H9 (cell line): ENCODE results near the gene OTUD4. TPM values are rescaled to one million over a fixed set of nuclear protein-coding genes. Genes with fewer than 3 reads are reported as not detected.

ENCODE experiments used
- DNase-seq: peaks from one replicate; pipeline ENCODE4 v3.0.0-alpha.2; 2017
- H2AFZ ChIP-seq: one replicate; pipeline ENCODE4 v1.6.1; 2013; ENCODE audit warnings: mild to moderate bottlenecking, low read length, control low read depth, moderate library complexity
- H2AK5ac ChIP-seq: 2 replicates; pipeline ENCODE4 v1.6.1; 2013; ENCODE audit warnings: low read length, control low read depth, mixed read lengths; ENCODE audit not compliant: insufficient read length
- H2BK120ac ChIP-seq: one replicate; pipeline ENCODE4 v1.6.1; 2013; ENCODE audit warnings: low read depth, mild to moderate bottlenecking, low read length, control low read depth, inconsistent platforms; ENCODE audit not compliant: poor library complexity, severe bottlenecking
- H2BK12ac ChIP-seq: 2 replicates; pipeline ENCODE4 v1.6.1; 2013; ENCODE audit warnings: low read length, control low read depth, mixed read lengths, low read depth; ENCODE audit not compliant: insufficient read length
- H2BK15ac ChIP-seq: 2 replicates; pipeline ENCODE4 v1.6.1; 2013; ENCODE audit warnings: low read depth, low read length, control low read depth
- H2BK20ac ChIP-seq: one replicate; pipeline ENCODE4 v1.6.1; 2013; ENCODE audit warnings: low read depth, mild to moderate bottlenecking, low read length, control low read depth, inconsistent platforms; ENCODE audit not compliant: poor library complexity, severe bottlenecking
- H2BK5ac ChIP-seq: 2 replicates; pipeline ENCODE4 v1.6.1; 2013; ENCODE audit warnings: low read length, control low read depth, mixed read lengths; ENCODE audit not compliant: insufficient read length
- H3K14ac ChIP-seq: 2 replicates; pipeline ENCODE4 v1.6.1; 2013; ENCODE audit warnings: low read length, control low read depth; ENCODE audit not compliant: insufficient read depth
- H3K18ac ChIP-seq: 2 replicates; pipeline ENCODE4 v1.6.1; 2013; ENCODE audit warnings: low read depth, mild to moderate bottlenecking, mixed read lengths, low read length, control low read depth; ENCODE audit not compliant: insufficient read length
- H3K23ac ChIP-seq: 2 replicates; pipeline ENCODE4 v1.6.1; 2013; ENCODE audit warnings: low read length, control low read depth, mixed read lengths, low read depth; ENCODE audit not compliant: insufficient read length
- H3K23me2 ChIP-seq: 2 replicates; pipeline ENCODE4 v1.6.1; 2013; ENCODE audit warnings: low read depth, mild to moderate bottlenecking, mixed read lengths, low read length, control low read depth; ENCODE audit not compliant: insufficient read length, poor library complexity, severe bottlenecking
- H3K27ac ChIP-seq: 2 replicates; pipeline ENCODE4 v1.5.1; 2013; ENCODE audit warnings: low read length, control low read depth, mixed read lengths, low read depth; ENCODE audit not compliant: insufficient read length
- H3K27me3 ChIP-seq: 2 replicates; pipeline ENCODE4 v1.6.1; 2013; ENCODE audit warnings: low read length, control low read depth, inconsistent platforms; ENCODE audit not compliant: insufficient read depth
- H3K4ac ChIP-seq: 2 replicates; pipeline ENCODE4 v1.6.1; 2013; ENCODE audit warnings: low read depth, mild to moderate bottlenecking, control low read depth, inconsistent platforms, low read length, moderate library complexity
- H3K4me1 ChIP-seq: 2 replicates; pipeline ENCODE4 v1.6.1; 2013; ENCODE audit warnings: low read length, control low read depth, inconsistent platforms; ENCODE audit not compliant: insufficient read depth
- H3K4me2 ChIP-seq: 2 replicates; pipeline ENCODE4 v1.6.1; 2013; ENCODE audit warnings: low read length, control low read depth, mixed read lengths; ENCODE audit not compliant: insufficient read length, insufficient read depth
- H3K56ac ChIP-seq: 2 replicates; pipeline ENCODE4 v1.6.1; 2013; ENCODE audit warnings: low read depth, mild to moderate bottlenecking, mixed read lengths, low read length, control low read depth; ENCODE audit not compliant: insufficient read length
- H3K79me1 ChIP-seq: 2 replicates; pipeline ENCODE4 v1.6.1; 2013; ENCODE audit warnings: low read depth, mild to moderate bottlenecking, moderate library complexity, low read length, control low read depth, inconsistent platforms; ENCODE audit not compliant: insufficient read depth, poor library complexity, severe bottlenecking
- H3K79me2 ChIP-seq: 2 replicates; pipeline ENCODE4 v1.6.1; 2013; ENCODE audit warnings: low read length, control low read depth, inconsistent platforms; ENCODE audit not compliant: insufficient read depth
- H3K9ac ChIP-seq: 2 replicates; pipeline ENCODE4 v1.6.1; 2013; ENCODE audit warnings: low read length, control low read depth, mixed read lengths; ENCODE audit not compliant: insufficient read length; ENCODE audit errors: extremely low read depth
- H3K9me3 ChIP-seq: one replicate; pipeline ENCODE4 v1.6.1; 2013; ENCODE audit warnings: low read depth, low read length, inconsistent platforms; ENCODE audit not compliant: control insufficient read depth
- H3T11ph ChIP-seq: one replicate; pipeline ENCODE4 v1.6.1; 2013; ENCODE audit warnings: mild to moderate bottlenecking, low read length, control low read depth, inconsistent platforms
- H4K20me1 ChIP-seq: one replicate; pipeline ENCODE4 v1.6.1; 2013; ENCODE audit not compliant: control insufficient read depth, insufficient read length, insufficient read depth
- H4K5ac ChIP-seq: 2 replicates; pipeline ENCODE4 v1.6.1; 2013; ENCODE audit warnings: low read depth, mild to moderate bottlenecking, mixed read lengths, low read length, control low read depth; ENCODE audit not compliant: insufficient read length
- H4K8ac ChIP-seq: replicated peaks from 2 replicates; pipeline ENCODE4 v1.6.1; 2013; ENCODE audit warnings: low read length, control low read depth, mixed read lengths, low read depth; ENCODE audit not compliant: insufficient read length
- H4K91ac ChIP-seq: 2 replicates; pipeline ENCODE4 v1.6.1; 2013; ENCODE audit warnings: low read depth, mild to moderate bottlenecking, moderate library complexity, mixed read lengths, low read length, control low read depth; ENCODE audit not compliant: insufficient read length
- H3K27ac Mint-ChIP-seq, 3 experiments: 2 replicates in 2 of 3; 3 replicates in 1 of 3; pipeline ENCODE4 v1.8.0; 2020 to 2021; ENCODE audit warnings: mixed read lengths in 3 of 3, mild to moderate bottlenecking in 1 of 3, moderate library complexity in 1 of 3
- H3K27me3 Mint-ChIP-seq: 2 replicates; pipeline ENCODE4 v1.8.0; 2021; ENCODE audit warnings: low read depth, mild to moderate bottlenecking, moderate library complexity, mixed read lengths
- H3K36me3 Mint-ChIP-seq, 3 experiments: 2 replicates in 2 of 3; 3 replicates in 1 of 3; pipeline ENCODE4 v1.8.0; 2020 to 2021; ENCODE audit warnings: low read depth in 3 of 3, mixed read lengths in 3 of 3; ENCODE audit not compliant: insufficient read depth in 1 of 3
- H3K4me1 Mint-ChIP-seq, 2 experiments: 2 replicates each; pipeline ENCODE4 v1.8.0; 2020; ENCODE audit warnings: mixed read lengths in 2 of 2
- H3K4me3 Mint-ChIP-seq, 2 experiments: 2 replicates in 1 of 2; 3 replicates in 1 of 2; pipeline ENCODE4 v1.8.0; 2020 to 2021; ENCODE audit warnings: mild to moderate bottlenecking in 2 of 2, mixed read lengths in 2 of 2, moderate library complexity in 1 of 2
- H3K9me3 Mint-ChIP-seq, 2 experiments: 2 replicates in 1 of 2; 3 replicates in 1 of 2; pipeline ENCODE4 v1.8.0; 2020; ENCODE audit warnings: mild to moderate bottlenecking in 2 of 2, mixed read lengths in 2 of 2, moderate library complexity in 1 of 2
- total RNA-seq: library from RNA; stranded (reverse); gene quantifications from 2 replicates; pipeline ENCODE4 v1.2.1, GENCODE V29; 2021
- TF ChIP-seq, protein P1 (sequence below): fragments of 200-600 bp; sonication (generic); conservative IDR thresholded peaks from 3 replicates; pipeline ENCODE4 v1.8.0; 2021; ENCODE audit warnings: antibody characterized with exemption, mild to moderate bottlenecking

OTUD4 gene
- total RNA-seq, 1 experiment from 2014 or later, result 59.0 TPM

GRCh38 chr4:145130130-145130529 is 50.3 kb downstream of the OTUD4 start:
- no peak overlapping the region for H3K56ac ChIP-seq
- no peaks in the 10 kb centered on the region for H3K9me3 ChIP-seq
- no peak overlapping the region for H2BK120ac ChIP-seq
- DNase-seq, result no peak
- Mint-ChIP-seq H3K9me3 (no peaks in the 10 kb centered on the region; a peak in 1 of 5 replicates), H3K27me3 (no peaks in the 10 kb centered on the region), H3K36me3 (peaks cover 15 to 44% (median 35%) of the 10 kb centered on the region in 3 experiments; a peak in 6 of 7 replicates), H3K27ac (peak overlapping the region in 1 of 3 experiments; percentile 63; a peak in 2 of 7 replicates), H3K4me3 (no peak overlapping the region), H3K4me1 (no peaks in the 10 kb centered on the region)
- no peaks in the 10 kb centered on the region for H3K4me1 ChIP-seq
- no peaks in the 10 kb centered on the region for H3K27me3 ChIP-seq
- no peaks in the 10 kb centered on the region for H3K79me1 ChIP-seq
- no peak overlapping the region for H3K23ac ChIP-seq
- H4K5ac ChIP-seq, result no peak overlapping the region
- no peak overlapping the region for H2AFZ ChIP-seq
- H3K18ac ChIP-seq, result no peak overlapping the region
- H3K79me2 ChIP-seq, result no peaks in the 10 kb centered on the region
- H3K27ac ChIP-seq, result no peak overlapping the region
- H3K23me2 ChIP-seq, result no peaks in the 10 kb centered on the region
- H4K8ac ChIP-seq, result no peak overlapping the region
- no peak overlapping the region for H2BK15ac ChIP-seq
- H2AK5ac ChIP-seq, result no peak overlapping the region
- no peak overlapping the region for H3K4ac ChIP-seq
- no peak overlapping the region for H3K4me2 ChIP-seq
- H3K14ac ChIP-seq, result no peak overlapping the region
- no peak overlapping the region for H2BK5ac ChIP-seq
- no peak overlapping the region for H3T11ph ChIP-seq
- H2BK20ac ChIP-seq, result no peak overlapping the region
- no peak overlapping the region for H2BK12ac ChIP-seq
- no peaks in the 10 kb centered on the region for H4K20me1 ChIP-seq
- H4K91ac ChIP-seq, result no peak overlapping the region
- TF ChIP-seq, protein P1, sequence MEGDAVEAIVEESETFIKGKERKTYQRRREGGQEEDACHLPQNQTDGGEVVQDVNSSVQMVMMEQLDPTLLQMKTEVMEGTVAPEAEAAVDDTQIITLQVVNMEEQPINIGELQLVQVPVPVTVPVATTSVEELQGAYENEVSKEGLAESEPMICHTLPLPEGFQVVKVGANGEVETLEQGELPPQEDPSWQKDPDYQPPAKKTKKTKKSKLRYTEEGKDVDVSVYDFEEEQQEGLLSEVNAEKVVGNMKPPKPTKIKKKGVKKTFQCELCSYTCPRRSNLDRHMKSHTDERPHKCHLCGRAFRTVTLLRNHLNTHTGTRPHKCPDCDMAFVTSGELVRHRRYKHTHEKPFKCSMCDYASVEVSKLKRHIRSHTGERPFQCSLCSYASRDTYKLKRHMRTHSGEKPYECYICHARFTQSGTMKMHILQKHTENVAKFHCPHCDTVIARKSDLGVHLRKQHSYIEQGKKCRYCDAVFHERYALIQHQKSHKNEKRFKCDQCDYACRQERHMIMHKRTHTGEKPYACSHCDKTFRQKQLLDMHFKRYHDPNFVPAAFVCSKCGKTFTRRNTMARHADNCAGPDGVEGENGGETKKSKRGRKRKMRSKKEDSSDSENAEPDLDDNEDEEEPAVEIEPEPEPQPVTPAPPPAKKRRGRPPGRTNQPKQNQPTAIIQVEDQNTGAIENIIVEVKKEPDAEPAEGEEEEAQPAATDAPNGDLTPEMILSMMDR, result no peak
- no peak overlapping the region for H3K9ac ChIP-seq
